Measurements from ENCODE around the gene SMIM32.

DNA sequence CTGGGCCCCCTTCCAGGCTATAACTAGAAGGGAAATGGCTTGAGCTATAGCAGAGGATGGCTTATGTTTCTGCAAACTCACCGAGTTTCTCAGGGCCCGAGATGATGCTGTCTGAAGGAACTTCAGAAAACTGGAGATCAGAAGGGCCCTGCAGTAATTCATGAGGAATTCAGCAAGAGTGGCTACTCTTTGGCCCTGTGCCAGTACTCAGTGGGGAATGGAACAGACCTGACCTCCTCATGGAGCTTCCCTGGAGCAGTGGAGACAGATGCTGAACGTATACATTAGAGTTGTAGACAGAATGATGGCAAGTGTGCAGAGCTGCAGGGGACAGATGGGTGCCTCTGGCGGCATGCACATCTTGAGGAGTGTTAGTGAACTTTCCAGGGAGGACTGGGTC, 17.3 kb upstream of the SMIM32 start:
- TF ChIP-seq, protein P1, sequence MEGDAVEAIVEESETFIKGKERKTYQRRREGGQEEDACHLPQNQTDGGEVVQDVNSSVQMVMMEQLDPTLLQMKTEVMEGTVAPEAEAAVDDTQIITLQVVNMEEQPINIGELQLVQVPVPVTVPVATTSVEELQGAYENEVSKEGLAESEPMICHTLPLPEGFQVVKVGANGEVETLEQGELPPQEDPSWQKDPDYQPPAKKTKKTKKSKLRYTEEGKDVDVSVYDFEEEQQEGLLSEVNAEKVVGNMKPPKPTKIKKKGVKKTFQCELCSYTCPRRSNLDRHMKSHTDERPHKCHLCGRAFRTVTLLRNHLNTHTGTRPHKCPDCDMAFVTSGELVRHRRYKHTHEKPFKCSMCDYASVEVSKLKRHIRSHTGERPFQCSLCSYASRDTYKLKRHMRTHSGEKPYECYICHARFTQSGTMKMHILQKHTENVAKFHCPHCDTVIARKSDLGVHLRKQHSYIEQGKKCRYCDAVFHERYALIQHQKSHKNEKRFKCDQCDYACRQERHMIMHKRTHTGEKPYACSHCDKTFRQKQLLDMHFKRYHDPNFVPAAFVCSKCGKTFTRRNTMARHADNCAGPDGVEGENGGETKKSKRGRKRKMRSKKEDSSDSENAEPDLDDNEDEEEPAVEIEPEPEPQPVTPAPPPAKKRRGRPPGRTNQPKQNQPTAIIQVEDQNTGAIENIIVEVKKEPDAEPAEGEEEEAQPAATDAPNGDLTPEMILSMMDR (conservative IDR thresholded peaks at IDR 0.05; ENCODE audit: low read length): no peak
- no peak for TF ChIP-seq EZH2phosphoT487 (IDR thresholded peaks at IDR 0.05; ENCODE audit: borderline replicate concordance)

Measured in Loucy (cell line).